Adrenal gland (tissue), 5 donors: ENCODE data around the gene SEMA3A.

Source experiments
- CTCF ChIP-seq, 6 experiments: fragments of 450-650 bp in 4 of 6; fragments of 200-600 bp in 2 of 6; sonication (generic) in 1 of 6; IDR thresholded peaks; 1 replicate in 5 of 6; 2 replicates in 1 of 6; pipeline versions ENCODE4 v1.5.1 to v1.8.0; 2016 to 2021; ENCODE audit warnings: antibody characterized with exemption in 6 of 6, mild to moderate bottlenecking in 2 of 6, moderate library complexity in 1 of 6
- POLR2A ChIP-seq, 2 donors: fragments of 450-650 bp; IDR thresholded peaks; one replicate each; pipeline ENCODE4 v1.6.1; 2017; ENCODE audit warnings: antibody characterized with exemption in 2 of 2, mild to moderate bottlenecking in 2 of 2, moderate library complexity in 1 of 2
- donor health status: DM: no; HTN: no; CAD: no.

- no peak for TF ChIP-seq POLR2A (IDR thresholded peaks at IDR 0.05)
- TF ChIP-seq CTCF (IDR thresholded peaks at IDR 0.05), result no peak
These were observed 50.1 kb downstream of the SEMA3A start for GRCh38 chr7:84144480-84144879.
